Right lobe of liver (tissue), 4 donors: ENCODE measurements around the gene HEXIM2.

Experiments
- CTCF ChIP-seq, 4 donors: fragments of 200-600 bp in 3 of 4; fragments of 450-650 bp in 1 of 4; IDR thresholded peaks; one replicate each; pipeline versions ENCODE4 v1.5.1 to v1.8.0; 2016 to 2022; ENCODE audit warnings: antibody characterized with exemption in 4 of 4, mild to moderate bottlenecking in 2 of 4
- POLR2A ChIP-seq: fragments of 450-650 bp; IDR thresholded peaks from one replicate; pipeline ENCODE4 v1.6.1; 2017; ENCODE audit warnings: antibody characterized with exemption, mild to moderate bottlenecking
- donor health status: DM: no; HTN: no; CAD: no.
- donor health status: DM: no; HTN: no; CAD: no.
- donor health status: DM: no; HTN: yes; CAD: no.

GRCh38 chr17:45129940-45130680, 31.6 kb upstream of the HEXIM2 start:
- no peak for TF ChIP-seq POLR2A
- TF ChIP-seq CTCF (IDR thresholded peaks at IDR 0.05), result no peak
